SIG-M5 treated with dmso at 0.1 percent for 504 hours (cell line): ENCODE results near the gene NCKAP5L.

ENCODE experiments used
- DNase-seq: peaks from one replicate; lab custom pipeline; 2025; ENCODE audit not compliant: unreplicated experiment; lab: John Stamatoyannopoulos, UW

NCKAP5L gene

DNA sequence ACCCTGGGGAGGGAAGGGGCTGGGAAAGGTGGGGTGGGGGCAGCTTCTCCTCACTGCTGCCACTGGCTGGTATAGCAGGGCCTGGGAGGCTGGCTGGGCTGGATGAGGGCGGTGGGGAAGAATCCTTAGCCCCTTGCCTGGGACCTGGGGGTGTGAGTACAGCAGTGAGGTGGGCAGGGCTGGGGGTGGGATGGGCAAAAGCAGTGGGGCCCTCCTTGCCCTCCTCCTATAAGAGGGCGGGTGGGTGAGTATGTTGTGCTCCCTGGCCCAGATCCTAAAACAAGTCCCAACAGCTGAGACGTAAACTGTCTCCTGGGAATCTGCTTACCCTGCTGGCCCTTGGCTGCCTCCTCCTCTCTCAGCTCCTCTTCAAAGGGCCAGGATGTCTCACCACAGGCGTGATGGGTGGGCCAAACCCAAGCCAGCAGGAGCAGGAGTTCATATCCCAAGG, 2.2 kb downstream of the NCKAP5L start:
- no peak for DNase-seq

DNA sequence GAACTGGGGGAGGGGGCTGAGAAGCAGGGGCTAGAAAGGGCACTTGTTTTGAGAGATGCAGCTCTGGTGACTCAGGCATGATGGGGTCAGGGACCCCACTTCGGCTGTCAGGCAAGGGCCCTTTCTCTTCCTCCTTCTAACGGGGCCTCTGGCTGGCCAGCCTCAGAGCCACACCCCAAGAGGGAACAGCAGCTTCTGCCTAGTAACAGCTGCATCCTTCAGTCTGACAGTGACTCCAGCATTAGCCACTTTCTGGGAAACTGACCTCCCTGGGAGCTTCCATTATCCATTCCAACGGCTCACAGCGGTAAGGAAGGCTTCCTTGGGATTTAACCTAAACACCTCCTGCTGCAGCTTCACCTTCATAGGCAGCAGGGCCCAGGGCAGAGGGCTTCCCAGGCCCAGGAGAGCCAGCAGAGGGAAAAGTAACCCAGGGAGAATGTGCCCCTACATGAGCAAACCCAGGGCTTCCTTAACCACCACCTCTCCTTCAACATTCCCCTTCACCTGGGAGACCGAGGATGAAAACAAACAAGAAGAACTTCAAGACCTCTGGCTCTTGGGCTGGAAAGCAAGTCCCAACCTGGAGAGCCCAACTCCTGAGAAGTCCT, 2.7 kb downstream of the NCKAP5L start:
- DNase-seq = peak; percentile 77

DNA sequence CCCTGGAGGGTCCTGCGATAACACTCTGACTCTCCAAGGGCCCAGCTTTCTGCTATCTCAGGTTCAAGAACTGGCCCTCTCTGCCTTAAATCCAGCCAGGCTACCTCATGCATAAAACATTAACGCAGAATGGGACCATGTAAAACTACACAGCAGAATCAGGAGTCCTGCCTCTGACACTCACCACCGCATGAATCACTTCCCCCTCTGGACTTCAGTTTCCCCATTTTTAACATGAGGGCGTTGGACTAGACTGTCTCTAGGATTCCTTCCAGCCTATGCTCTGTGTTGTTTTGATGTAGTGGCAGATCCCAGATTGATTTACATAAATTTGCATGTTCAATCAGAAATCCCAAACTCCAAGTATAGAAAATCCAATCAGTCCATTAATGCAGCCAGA, 3.3 kb downstream of the NCKAP5L start:
- peak; percentile 92 for DNase-seq

DNA sequence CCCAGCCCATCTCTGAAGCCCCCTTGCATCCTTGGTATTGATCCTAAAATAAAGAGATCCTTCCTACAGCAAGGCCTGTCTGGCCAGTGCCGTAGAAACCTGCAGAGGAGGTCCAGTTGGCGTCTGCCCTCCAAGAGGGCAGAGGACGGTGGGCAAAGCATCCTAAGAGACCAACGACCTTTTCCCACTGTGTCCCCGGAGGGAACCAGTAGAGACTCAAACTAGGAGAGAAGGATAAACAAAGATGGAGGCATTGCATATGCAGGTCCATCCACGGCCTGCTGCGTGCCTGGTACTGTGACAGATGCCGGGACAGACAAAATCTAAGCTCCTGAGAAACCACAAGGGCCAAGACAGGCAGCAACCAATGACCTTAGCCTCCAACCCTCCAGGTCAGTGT, 3.8 kb downstream of the NCKAP5L start:
- DNase-seq = no peak

DNA sequence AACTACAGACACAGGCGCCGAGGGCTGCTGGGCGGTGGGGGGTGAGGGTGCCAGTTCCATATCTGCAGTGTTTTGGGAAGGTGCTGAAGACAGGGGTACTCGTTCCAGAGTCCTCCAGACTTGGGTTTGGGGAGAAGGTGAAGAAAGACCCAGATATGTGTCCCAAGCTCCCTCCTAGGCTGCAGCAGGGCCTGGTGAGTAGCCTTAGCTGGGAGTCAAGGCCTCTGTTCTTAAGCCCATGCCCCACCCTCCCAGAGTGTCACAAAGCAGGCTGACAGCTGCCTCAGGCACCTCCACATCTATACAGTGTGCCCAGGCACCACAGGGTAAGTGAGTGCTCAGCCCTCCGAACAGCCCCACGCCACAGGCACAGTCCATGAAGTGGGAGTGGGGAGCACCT, 4.3 kb downstream of the NCKAP5L start:
- DNase-seq = no peak

DNA sequence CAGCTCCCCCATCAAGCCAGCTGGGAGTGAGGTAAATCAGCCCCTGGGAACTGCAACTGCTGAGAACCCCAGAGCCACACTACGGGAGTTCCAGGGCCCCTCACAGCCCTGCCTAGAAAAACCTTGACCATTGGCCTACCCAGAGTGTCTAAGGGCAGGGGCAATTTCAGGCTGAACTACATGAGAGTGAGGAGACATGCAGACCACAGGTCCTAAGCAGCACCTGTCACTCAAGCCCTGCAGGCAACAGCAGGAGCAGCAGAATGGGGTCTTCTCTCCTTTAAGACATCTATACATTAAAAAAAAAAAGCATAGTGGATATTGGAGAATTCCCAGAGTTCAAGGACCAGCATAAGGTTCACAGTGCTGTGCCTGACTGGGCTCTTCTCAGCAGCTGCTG, 4.9 kb downstream of the NCKAP5L start:
- DNase-seq = no peak

DNA sequence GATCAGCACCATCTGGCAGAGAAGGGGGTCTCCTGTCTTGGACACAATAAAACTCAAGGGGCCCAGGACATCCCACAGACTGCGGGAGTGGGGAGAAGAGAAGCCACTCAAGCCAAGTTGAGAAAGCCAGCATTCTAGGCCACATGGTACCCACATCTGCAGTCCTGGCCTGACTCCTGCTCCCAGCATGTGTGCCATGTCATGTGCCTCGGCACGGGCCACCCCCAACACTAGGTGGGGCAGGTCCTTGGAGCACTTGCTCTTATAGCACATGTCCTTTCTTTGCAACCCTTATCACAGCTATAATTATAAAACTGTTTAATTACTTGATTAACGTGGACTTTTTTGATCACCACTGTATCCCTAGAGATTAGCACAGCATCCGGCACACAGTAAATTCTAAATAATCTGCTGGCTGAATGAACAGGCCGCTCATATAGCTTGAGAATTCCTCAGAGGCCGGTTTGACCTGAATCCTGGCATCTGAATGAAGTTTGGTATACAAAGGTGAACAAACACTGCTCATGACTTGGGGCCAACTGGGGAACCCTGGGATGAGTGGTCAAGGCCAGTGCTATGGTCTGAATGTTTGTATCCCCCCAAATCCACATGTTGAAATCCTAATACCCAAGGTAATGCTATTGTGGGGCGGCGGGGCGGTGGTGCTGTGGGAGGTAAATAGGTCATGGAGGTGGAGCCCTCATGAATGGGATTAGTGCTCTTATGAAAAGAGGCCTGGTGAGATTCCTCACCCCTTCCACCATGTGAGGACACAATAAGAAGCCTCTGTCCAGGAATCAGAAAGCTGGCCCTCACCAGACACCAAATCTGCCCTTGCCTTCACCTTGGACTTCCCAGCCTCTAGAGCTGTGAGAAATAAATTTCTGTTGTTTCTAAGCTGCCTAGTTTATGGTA, 6.6 kb downstream of the NCKAP5L start:
- DNase-seq = no peak

DNA sequence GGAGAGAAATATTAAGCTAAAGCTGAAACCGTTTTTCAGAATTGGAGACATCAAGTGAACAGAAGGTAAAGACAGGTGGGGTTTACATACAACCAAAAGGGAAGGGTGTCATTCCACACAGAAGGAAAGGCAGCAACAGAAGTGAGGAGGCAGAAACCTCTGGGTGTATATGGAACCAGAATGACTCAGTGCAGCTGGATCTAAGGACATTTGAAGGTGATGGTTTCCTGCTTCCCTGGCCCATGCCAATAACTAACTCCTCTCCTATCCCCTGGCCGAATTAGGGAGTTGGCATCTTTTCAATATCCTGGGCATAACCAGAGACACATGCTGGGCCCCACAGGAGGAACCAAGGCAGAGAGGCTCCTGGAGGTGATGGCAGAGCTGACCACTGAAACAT, 8.4 kb downstream of the NCKAP5L start:
- DNase-seq = no peak

DNA sequence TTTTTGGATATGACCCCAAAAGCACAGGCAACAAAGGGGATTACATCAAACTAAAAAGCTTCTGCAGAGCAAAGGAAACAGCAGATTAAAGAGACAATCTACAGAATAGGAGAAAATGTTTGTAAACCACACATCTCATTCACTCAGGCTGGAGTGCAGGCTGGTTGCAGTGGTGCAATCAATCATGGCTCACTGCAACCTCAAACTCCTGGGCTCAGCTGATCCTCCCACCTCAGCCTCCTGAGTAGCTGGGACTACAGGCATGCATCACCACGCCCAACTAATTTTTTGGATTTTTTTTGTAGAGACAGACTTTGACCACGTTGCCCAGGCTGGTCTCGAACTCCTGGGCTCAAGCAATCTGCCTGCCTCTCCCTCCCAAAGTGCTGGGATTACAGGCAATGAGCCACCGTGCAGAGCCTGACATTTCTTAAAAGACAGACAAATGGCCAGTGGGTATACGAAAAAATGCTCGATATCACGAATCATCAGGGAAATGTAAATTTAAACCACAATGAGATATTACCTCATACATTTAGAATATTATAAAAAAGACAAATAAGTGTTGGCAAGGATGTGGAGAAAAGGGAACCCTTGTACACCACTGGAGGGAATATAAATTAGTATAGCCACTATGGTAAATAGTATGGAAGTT, 9.8 kb downstream of the NCKAP5L start:
- no peak for DNase-seq

DNA sequence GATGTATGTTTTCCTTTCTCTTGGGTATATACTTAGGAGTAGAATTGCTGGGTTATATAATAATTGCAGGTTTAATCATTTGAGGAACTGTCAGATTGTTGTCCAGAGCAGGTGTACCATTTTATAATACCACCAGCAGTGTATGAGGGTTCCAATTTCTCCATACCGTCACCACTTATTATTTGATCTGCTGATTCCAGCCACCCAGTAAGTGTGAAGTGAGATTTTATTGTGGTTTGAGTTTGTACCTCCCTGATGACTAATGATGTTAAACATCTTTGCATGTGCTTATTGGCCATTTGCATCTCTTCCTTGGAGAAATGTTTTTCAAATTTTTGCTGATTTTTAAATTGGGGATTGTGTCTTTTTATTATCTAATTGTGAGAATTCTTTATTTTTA, 15.1 kb downstream of the NCKAP5L start:
- DNase-seq = no peak

DNA sequence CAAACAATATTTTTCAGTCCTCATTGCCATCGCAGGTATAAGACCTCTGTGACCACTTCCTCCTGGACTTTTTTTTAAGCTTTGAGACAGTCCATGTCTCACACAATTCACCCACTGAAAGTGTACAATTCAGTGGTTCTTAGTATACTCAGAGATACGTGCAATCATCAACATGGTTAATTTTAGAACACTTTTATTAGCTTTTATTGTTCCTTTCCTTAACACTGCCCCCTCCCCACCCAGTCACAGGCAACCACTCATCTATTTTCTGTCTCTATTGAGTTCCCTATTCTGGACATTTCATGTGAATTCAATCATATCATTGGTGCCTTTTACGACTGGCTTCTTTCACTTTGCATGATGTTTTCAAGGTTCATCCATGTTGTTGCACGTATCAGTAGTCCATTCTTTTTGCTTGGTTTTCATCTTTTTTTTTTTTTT, 16.2 kb downstream of the NCKAP5L start:
- no peak for DNase-seq

DNA sequence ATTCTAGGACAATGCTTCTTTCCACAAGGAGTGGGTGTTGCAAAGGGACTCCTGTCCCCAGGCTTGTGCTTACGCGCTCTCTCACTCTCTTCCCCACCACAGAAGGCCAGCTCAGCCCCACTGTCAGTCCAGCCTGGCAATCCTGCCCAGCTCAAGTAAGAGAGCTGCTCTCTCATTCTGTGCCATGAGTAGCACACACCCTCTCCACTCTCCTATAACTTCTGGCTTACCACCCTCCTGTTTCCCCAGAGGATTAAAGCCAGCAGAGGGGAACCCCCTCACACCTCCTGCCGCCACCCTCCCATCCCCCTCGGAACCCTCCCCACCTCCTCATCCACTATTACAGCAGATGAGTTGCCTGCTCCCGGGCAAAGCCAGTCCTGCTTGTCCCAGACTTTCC, 17.1 kb downstream of the NCKAP5L start:
- no peak for DNase-seq

DNA sequence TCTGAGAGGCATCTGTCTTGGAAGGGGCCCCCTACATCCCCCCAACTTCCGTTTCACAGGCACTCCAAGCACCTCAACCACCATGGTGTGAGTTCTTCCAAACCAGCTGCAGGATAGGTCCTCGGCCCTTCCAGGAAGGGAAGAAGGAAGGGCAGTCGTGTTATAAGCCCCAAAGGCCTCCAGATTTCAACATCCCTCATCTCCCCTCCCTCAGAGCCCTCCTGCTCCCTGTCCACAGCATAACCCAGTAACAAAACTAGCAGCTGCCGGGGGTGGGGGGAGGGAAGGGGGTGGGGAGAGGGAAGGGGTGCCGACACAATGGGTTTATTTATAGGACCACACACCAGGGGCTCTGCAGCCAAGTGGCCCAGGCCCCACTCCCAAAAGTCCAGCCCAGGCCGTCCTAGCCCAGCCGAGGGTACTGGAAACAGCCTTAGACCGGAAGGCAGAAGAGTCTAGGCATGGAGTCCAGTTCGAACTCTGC, 18.3 kb downstream of the NCKAP5L start:
- DNase-seq = no peak

DNA sequence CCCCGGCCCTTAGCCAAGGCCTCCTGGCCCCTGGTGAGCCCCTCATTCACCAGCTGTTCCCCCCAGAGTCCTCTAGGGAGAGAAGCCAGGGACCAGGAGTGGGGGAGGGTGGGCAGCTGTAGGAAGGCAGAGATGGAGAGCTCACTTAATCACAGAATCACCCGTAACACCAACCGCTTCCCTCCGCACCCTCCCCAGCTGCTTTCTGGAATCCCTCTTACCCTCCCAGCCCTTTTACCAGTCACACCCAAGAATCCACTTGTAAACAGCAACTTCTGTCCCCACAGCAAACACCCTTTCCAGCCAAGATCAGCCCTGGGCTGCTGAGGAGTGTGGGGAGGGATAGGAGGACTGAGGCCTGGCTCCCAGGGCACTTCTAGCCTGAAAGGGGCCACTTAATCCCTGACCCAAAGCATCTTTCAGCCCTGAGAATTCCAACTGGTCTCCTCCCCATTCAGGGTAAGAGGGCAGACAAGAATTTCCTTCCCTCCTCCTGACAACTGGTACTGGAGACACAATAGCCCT, 18.8 kb downstream of the NCKAP5L start:
- no peak for DNase-seq

DNA sequence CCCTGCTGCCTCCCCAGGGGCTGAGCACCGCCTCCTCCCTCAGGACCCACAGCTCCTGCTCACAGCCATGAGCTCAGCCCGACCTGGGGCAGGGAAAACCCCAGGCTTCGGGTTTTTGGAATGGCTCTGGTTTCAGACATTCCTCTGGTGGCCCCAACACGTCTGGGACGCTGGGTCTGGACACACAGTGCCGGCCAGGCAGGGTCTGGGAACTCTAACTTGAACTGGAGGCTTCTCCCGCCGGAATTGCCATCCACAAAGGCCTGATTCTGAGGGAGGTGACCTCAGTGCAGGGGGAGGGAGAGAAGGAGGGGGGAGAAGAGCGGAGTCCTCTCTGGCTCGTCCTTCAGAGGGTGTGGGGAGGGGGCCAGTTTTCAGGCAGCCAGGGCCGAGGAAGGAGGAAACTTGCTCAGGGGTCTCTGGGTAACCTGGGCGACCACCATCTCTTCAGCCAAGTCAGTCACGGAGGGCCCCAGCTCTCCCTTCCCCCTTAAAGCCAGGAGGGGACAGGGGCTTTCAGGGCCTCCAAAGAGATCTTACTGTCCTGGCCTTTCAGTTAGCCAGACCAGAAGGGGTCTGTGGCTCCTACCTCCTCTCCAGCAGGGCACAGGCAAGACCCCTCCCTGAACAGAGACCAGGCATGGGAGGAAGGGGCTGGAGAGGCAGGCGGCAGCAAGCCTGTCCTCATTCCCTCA, 19.4 kb downstream of the NCKAP5L start:
- no peak for DNase-seq

DNA sequence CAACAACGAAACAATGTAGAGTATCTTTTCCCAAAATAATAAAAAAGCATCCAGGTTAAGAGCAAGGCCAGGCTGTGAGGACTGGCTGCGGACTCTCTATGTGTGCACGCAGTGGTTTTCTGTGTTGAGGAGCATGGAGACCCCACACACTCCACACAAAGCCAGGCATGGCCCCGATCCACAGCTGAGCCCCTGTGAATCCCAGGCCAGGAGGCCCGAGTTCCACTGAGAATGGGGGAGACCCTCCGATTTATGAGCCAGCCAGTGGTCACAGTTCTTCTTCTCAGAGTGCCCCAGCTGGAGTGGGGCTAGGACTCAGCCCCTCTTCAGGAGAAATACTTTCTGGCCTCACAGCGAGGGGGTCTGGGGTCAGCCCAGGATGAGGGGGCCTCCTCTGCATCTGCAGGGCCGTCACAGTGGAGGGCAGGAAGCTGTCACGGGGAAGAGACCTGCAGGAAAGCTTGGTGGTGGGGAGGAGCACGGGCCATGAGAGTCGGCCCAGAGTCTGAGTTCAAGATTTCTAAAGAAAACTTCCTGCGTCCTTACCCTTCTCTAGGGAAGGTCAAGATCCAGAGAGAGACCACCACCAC, 20.1 kb downstream of the NCKAP5L start:
- no peak for DNase-seq

DNA sequence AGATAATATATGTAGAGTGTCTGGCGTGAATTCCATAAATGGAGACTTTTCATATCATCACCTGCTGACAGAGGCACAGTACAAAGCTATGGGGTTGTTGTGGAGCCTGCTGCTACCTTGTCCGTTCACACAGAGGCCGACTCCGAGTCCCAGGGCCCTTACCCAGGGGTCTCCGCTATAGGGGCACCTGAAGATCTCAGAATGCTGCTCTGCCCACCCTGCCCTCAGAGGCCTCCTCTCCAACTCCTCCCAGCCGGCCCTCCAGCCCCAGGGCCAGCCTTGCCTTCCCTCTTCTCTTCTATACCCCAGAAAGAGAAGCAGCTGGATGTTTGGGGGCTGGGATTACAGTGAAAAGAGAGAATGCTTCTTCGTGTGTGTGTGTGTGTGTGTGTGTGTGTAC, 21.3 kb downstream of the NCKAP5L start:
- DNase-seq = no peak

DNA sequence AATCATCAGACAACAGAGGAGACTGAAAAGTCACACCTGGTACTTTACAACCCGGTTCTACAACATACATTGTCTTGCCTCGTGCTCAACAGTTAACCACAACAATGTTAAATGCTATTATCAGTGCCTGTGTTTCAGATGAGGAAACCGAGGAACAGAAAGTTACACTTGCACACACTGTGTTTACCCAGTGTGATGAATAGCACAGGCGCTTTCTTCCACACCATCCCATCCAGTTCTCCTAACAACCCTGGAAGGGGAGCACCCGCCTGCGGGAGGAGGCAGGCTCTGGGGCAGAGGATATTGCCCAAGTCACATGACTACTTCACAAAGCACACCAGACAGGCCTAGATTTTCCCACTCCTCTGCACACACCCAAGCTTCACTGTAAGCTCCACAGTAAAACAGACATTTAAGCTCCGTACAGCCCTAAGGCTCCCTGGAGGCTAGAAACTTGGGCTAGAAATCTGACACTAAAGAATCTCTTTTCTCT, 21.8 kb downstream of the NCKAP5L start:
- DNase-seq = no peak

DNA sequence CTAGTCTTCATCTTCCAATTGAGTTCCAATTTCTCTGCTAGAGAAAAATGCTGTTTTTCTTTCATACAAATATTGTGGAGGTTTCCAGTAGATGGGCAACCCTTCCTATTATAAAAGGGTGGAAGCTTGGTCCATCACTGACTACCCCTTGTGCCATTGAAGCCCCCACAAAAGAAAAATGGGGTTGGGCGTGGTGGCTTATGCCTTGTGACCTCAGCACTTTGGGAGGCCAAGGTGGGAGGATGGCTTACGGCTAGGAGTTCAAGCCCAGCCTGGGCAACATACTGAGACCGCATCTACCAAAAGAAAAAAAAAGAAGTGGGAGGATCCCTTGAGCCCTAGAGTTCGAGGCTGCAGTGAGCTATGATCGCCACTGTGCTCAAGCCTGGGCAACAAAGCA, 22.8 kb downstream of the NCKAP5L start:
- DNase-seq = no peak

DNA sequence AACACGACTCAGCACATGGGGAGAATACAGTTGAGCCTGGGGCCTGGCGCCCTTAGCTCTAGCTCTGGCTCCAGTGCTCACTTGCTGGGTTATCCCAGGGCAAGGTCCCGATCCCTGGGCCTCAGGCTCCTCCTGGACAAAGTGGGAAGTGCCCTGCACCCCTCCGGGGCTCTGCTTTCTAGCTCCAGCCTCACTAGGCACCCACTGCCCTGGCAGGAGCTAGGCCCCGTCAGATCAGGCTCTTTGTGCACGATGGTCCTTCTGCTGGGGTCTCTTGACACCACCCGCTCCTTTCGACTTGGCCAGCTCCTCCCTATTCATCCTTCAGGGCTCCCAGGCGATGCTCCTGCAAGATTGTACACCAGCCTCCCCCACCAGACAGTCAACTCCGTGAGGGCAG, 23.4 kb downstream of the NCKAP5L start:
- DNase-seq = no peak
